ENCODE results near the gene DLGAP1. TPM values are rescaled to one million over a fixed set of nuclear protein-coding genes. Genes with fewer than 3 reads are reported as not detected.

The DLGAP1 gene
- polyA plus RNA-seq, 6 donors from 2014 or later: 0.32 TPM; not detected in 5

GRCh38 chr18:3493501-3494244 lies 961.4 kb downstream of the DLGAP1 start:
- peaks cover 0 to under 1% (median 0%) of the 10 kb centered on the region in 7 donors for H3K9me3 Mint-ChIP-seq
- peaks cover 22 to 34% (median 33%) of the 10 kb centered on the region in 3 donors for H3K4me1 Mint-ChIP-seq
- peak overlapping the region; percentile 52 to 93 (median 88) for H3K27ac Mint-ChIP-seq
- DNase-seq (peak; percentile 40), ATAC-seq (ENCODE audit: low read depth in 2 of 2) (peak; percentile 34 to 59)
- H3K4me3 Mint-ChIP-seq: peak overlapping the region; percentile 61 to 90 (median 82)
- H3K27me3 Mint-ChIP-seq: peaks cover 5 to 8% (median 7%) of the 10 kb centered on the region in 3 donors
- no peaks in the 10 kb centered on the region for H3K36me3 Mint-ChIP-seq

DNA sequence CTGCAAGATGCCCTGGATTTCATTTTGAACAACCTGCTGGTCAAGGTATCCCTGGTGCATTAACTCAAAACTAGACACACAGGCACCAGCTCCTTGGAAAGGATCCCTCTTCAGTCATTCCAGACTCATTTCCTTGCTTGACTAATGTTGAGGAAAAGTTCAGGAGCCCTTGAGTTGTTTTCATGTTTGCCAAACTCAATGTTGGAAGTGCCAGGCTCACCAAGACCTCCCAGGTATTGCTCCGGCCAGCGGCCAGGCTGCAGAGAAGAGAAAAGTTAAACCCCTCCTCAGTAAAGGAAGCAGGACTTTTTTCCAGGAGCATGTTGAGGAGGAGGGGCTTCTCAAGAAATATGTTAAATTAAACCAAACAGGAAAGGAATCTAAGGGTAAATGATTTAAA lies 962.4 kb downstream of the DLGAP1 start:
- peaks cover 0 to 5% (median 1%) of the 10 kb centered on the region in 3 donors for H3K27me3 Mint-ChIP-seq
- no peaks in the 10 kb centered on the region for H3K36me3 Mint-ChIP-seq
- no peaks in the 10 kb centered on the region for H3K9me3 Mint-ChIP-seq
- peak overlapping the region in 3 of 8 donors; percentile 4 to 54 (median 9) for H3K4me3 Mint-ChIP-seq
- DNase-seq: no peak
- ATAC-seq (ENCODE audit: low read depth in 2 of 2): no peak
- peak overlapping the region in 2 of 6 donors; percentile 24 to 87 for H3K27ac Mint-ChIP-seq
- peaks cover 20 to 30% (median 29%) of the 10 kb centered on the region in 3 donors for H3K4me1 Mint-ChIP-seq

DNA sequence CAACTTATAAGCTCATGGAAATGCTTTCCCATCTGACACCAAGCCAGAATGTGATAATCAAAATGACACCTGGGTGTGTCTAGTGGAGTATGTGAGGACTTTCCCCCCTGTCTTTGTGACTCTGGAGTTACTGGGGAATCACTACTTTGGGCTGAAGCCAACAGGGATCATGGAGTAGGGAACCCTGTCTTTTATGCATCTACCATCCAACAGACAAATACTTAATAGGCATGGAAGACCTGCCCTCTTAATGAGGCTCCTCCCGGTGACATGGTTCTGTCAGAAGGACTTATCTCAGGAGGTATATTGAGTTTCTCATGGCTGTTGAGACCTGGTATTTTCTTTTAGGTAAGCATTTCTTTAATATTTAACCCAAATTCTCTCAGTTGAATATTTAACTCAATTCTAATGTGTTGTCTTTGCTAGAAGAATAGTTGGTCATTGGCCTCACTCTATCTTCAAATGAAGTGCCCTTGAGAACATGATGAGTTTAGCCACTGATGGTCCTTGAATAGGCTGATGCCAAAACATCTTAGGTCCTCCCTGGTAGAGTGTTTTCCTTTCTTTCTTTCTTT lies 963.0 kb downstream of the DLGAP1 start:
- Mint-ChIP-seq H3K27ac (peak overlapping the region in 2 of 6 donors; percentile 24 to 82), H3K9me3 (no peaks in the 10 kb centered on the region)
- no peak for ATAC-seq (ENCODE audit: low read depth in 2 of 2)

DNA sequence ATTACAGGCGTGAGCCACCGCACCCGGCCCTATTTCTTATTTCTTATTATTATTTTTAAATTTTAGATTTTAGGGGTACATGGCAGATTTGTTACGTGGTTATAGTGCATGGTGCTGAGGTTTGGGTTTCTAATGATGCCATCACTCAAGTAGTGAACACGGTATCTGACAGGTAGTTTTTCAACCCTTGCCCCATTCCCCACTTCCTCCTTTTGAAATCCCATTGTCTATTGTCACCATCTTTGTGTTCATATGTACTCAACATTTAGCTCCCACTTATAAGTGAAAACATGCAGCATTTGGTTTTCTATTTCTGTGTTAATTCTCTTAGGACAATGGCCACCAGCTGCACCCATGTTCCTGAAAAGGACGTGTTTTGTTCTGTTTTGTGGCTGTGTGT lies 965.6 kb downstream of the DLGAP1 start:
- ATAC-seq (ENCODE audit: low read depth in 2 of 2) (no peak), DNase-seq (no peak)
- peaks cover 0 to 5% (median 0%) of the 10 kb centered on the region in 3 donors for H3K27me3 Mint-ChIP-seq
- no peaks in the 10 kb centered on the region for H3K9me3 Mint-ChIP-seq
- peak overlapping the region in 1 of 6 donors; percentile 23 for H3K27ac Mint-ChIP-seq
- H3K4me1 Mint-ChIP-seq: peaks cover 20 to 27% (median 21%) of the 10 kb centered on the region in 3 donors
- H3K4me3 Mint-ChIP-seq: no peak overlapping the region
- H3K36me3 Mint-ChIP-seq: no peaks in the 10 kb centered on the region

More for the DNA sequence above, 963.0 kb downstream of the DLGAP1 start:
- Mint-ChIP-seq H3K27me3 (peaks cover 0 to 5% (median 0%) of the 10 kb centered on the region in 3 donors), H3K4me3 (peak overlapping the region in 1 of 8 donors; percentile 54), H3K4me1 (peaks cover 20 to 30% (median 29%) of the 10 kb centered on the region in 3 donors), H3K36me3 (no peaks in the 10 kb centered on the region)
- no peak for DNase-seq

GRCh38 chr18:3486512-3486911 lies 968.6 kb downstream of the DLGAP1 start:
- H3K4me1 Mint-ChIP-seq: peaks cover 3 to 9% (median 7%) of the 10 kb centered on the region in 3 donors
- peak overlapping the region in 1 of 6 donors; percentile 87 for H3K27ac Mint-ChIP-seq
- no peaks in the 10 kb centered on the region for H3K9me3 Mint-ChIP-seq
- H3K27me3 Mint-ChIP-seq: peaks cover 0 to 5% (median 4%) of the 10 kb centered on the region in 3 donors
- DNase-seq (no peak), ATAC-seq (ENCODE audit: low read depth in 2 of 2) (no peak)
- H3K36me3 Mint-ChIP-seq: no peaks in the 10 kb centered on the region
- no peak overlapping the region for H3K4me3 Mint-ChIP-seq

DNA sequence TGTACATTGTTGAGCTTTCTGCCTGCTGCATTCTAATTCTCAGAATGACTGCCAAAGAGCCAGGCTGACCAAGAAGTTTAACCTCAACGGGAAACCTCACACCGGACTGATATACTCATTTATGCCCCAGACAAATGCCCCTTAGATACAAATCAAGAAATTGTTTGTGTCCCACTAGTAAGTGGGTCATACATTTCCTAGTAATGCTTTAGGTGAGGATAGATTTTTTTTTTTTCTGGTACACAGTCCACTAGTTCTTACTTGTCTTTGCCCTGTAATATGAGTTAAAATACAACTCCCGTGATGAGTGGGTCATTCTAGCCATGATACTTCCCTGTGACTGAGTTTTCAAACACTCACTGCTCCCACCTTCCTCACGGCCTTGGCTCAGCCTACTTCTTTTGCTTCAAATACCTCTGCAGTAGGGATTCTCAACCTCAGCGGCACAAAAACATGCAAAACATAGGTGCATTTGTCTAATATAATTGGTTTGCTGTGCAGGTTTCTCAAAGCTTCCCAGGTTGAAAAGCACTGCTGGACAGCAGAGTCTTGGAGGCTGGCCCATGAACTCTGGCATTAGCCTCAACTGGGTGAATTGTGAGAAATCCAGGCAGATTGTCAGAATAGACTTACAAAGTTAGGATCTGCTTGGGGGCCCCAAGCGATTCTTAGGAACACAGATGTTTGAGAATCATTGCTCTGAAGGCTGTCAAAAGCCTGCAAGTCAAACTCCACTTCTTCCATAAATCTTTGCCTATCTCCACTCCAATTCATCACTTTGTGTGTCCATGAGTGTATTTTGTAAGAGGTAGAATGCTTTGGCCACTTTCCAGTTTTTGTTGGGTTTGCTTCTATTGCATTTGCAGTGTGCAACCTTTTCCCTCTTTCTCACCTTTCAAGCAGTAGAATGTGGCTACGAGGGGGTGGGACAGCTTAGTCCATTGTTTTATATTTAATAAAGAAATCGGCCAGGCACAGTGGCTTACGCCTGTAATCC lies 969.7 kb downstream of the DLGAP1 start:
- Mint-ChIP-seq H3K36me3 (no peaks in the 10 kb centered on the region), H3K4me3 (no peak overlapping the region), H3K9me3 (no peaks in the 10 kb centered on the region), H3K27me3 (peaks cover 0 to 5% (median 4%) of the 10 kb centered on the region in 3 donors), H3K4me1 (peaks cover 3 to 9% (median 7%) of the 10 kb centered on the region in 3 donors), H3K27ac (no peak overlapping the region)
- no peak for ATAC-seq (ENCODE audit: low read depth in 2 of 2)
- no peak for DNase-seq

DNA sequence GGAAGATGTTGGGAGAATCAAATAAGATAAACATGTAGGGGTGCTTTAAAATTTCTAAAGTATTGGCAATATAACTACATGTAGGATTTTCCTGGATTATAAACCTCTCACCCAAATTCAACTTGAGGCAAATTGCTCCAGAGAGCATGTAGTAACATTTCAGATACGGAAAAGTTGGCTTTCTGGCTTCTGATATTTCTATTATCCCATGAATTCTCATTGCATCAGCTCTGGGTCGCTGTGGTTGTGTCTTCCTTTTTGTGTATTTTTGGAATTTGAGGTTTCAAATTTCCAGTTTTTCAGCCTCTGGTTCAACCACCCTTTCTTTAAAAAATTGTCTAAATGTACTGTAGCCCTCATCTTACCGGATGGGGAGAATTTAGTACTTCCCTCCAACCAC lies 972.8 kb downstream of the DLGAP1 start:
- no peak overlapping the region for H3K4me3 Mint-ChIP-seq
- no peaks in the 10 kb centered on the region for H3K9me3 Mint-ChIP-seq
- peaks cover 0 to 4% (median 0%) of the 10 kb centered on the region in 3 donors for H3K27me3 Mint-ChIP-seq
- no peak overlapping the region for H3K27ac Mint-ChIP-seq
- H3K36me3 Mint-ChIP-seq: no peaks in the 10 kb centered on the region
- ATAC-seq (ENCODE audit: low read depth in 2 of 2): no peak
- no peak for DNase-seq
- H3K4me1 Mint-ChIP-seq: no peaks in the 10 kb centered on the region

- Mint-ChIP-seq H3K27me3 (peaks cover 0 to 4% (median 0%) of the 10 kb centered on the region in 3 donors), H3K27ac (peak overlapping the region in 1 of 6 donors; percentile 26)
- ATAC-seq (ENCODE audit: low read depth in 2 of 2): peak; percentile 49 to 69
Observed at GRCh38 chr18:3481696-3482210, 973.4 kb downstream of the DLGAP1 start.

DNA sequence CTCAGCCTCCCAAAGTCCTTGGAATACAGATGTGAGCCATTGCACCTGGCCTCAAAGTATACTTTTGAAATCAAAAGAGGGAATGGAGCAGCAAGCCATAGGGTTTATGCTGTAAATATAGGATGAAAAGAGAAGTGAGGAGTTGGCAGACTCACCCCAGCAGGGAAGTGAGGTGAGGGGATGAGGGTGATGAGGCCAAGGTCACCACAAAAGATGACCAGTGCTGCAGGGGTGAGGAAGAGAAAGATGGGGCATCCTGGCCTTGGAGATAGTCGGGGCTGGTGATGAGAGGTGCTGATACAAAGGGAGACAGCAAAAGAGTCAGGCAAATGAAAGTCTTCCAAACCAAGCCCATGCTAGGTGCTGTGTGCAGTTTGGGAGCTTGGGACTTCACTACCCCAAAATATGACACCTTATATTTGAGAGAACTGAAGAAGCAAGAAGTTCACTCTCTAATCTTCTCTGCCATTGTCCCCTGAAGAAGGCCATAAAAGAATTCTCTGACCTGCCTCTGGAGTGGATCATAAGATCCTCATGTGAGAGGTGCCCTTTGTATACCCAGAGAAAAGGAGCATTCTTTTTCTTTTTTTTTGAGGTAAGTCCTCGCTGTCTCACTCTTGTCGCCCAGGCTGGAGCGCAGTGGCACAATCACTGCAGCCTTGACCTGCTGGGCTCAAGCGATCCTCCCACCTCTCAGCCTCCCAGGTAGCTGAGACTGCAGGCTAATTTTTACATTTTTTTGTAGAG lies 974.1 kb downstream of the DLGAP1 start:
- peaks cover 0 to 4% (median 0%) of the 10 kb centered on the region in 3 donors for H3K27me3 Mint-ChIP-seq
- ATAC-seq (ENCODE audit: low read depth in 2 of 2): no peak
- peak overlapping the region in 1 of 8 donors; percentile 66 for H3K4me3 Mint-ChIP-seq
- H3K27ac Mint-ChIP-seq: no peak overlapping the region
- H3K9me3 Mint-ChIP-seq: no peaks in the 10 kb centered on the region
- H3K4me1 Mint-ChIP-seq: no peaks in the 10 kb centered on the region
- no peak for DNase-seq
- no peaks in the 10 kb centered on the region for H3K36me3 Mint-ChIP-seq

More at GRCh38 chr18:3481696-3482210, 973.4 kb downstream of the DLGAP1 start:
- H3K4me1 Mint-ChIP-seq: no peaks in the 10 kb centered on the region
- no peaks in the 10 kb centered on the region for H3K9me3 Mint-ChIP-seq
- DNase-seq: no peak
- no peaks in the 10 kb centered on the region for H3K36me3 Mint-ChIP-seq
- H3K4me3 Mint-ChIP-seq: no peak overlapping the region

DNA sequence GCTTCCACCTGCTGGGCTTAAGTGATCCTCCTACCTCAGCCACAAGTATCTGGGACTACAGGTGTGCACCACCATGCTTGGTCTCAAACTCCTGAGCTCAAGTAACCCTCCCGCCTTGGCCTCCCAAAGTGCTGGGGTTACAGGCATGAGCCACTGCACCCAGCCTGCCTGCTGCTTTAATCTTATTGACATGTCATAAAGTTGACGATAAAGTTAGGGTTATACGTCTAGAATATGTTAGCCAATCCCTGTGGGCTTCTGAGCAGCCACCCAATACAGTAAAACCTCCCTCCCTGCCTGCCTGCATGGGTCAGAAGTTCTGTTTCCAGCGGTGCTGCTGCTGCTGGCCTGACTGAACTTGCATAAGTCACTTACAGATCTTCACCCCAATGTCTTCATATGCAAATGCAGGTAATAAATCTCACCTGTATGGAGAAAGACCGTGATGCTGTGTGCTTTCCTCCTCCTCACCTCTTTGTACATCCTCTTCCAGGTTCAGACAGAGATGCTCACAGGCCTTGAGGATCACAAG lies 975.1 kb downstream of the DLGAP1 start:
- no peak for ATAC-seq (ENCODE audit: low read depth in 2 of 2)
- Mint-ChIP-seq H3K36me3 (peaks cover 0 to 2% of the 10 kb centered on the region in 2 donors), H3K27ac (no peak overlapping the region), H3K9me3 (peaks cover 0 to under 1% (median 0%) of the 10 kb centered on the region in 7 donors), H3K4me3 (no peak overlapping the region), H3K27me3 (peaks cover 0 to 4% (median 0%) of the 10 kb centered on the region in 3 donors), H3K4me1 (no peaks in the 10 kb centered on the region)
- no peak for DNase-seq

DNA sequence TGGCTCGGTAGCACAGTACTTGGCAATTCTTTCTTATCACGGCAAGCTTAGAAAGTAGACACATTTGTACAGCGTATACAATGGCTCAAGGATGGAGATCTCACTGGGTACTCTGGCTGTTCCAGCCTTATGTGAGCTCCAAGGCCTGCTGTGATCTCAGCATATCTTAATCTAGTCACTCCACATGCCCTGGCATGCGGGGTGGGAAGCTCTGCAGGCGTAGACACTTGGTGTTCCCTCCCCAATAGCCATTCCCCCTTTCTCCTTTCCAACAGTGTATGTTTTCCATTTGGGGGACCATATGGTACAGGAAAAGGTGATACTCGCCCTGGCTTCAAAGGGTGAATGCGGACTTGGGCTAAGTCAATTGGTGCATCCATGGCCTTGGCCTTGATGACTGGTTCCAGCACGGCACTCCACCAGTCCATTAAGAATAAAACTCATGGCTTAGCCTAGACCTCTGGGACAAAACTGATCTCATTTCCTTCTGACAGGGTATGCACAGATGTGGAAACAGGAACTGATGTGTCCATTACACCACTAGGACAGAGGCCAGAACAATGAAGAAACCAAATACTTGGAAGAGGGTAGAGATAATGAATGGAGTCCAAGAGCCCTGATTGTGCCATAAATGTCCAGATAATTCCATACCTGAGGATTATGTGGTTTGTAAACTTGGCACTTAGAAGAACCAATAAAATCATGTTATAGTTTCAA lies 976.7 kb downstream of the DLGAP1 start:
- no peak for ATAC-seq (ENCODE audit: low read depth in 2 of 2)

More for the DNA sequence above, 976.7 kb downstream of the DLGAP1 start:
- no peak overlapping the region for H3K4me3 Mint-ChIP-seq
- peaks cover 0 to 7% of the 10 kb centered on the region in 2 donors for H3K36me3 Mint-ChIP-seq
- no peak overlapping the region for H3K27ac Mint-ChIP-seq
- no peaks in the 10 kb centered on the region for H3K4me1 Mint-ChIP-seq
- no peak for DNase-seq
- peaks cover 0 to 8% (median 0%) of the 10 kb centered on the region in 7 donors for H3K9me3 Mint-ChIP-seq
- peaks cover 0 to 1% (median 0%) of the 10 kb centered on the region in 3 donors for H3K27me3 Mint-ChIP-seq
